ENCODE measurements around the gene CLINT1.

GRCh38 chr5:157812086-157812485 is 46.9 kb downstream of the CLINT1 start:
- TF ChIP-seq, protein P1, sequence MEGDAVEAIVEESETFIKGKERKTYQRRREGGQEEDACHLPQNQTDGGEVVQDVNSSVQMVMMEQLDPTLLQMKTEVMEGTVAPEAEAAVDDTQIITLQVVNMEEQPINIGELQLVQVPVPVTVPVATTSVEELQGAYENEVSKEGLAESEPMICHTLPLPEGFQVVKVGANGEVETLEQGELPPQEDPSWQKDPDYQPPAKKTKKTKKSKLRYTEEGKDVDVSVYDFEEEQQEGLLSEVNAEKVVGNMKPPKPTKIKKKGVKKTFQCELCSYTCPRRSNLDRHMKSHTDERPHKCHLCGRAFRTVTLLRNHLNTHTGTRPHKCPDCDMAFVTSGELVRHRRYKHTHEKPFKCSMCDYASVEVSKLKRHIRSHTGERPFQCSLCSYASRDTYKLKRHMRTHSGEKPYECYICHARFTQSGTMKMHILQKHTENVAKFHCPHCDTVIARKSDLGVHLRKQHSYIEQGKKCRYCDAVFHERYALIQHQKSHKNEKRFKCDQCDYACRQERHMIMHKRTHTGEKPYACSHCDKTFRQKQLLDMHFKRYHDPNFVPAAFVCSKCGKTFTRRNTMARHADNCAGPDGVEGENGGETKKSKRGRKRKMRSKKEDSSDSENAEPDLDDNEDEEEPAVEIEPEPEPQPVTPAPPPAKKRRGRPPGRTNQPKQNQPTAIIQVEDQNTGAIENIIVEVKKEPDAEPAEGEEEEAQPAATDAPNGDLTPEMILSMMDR (IDR thresholded peaks at IDR 0.05), result no peak
- no peak for TF ChIP-seq POLR2AphosphoS5 (IDR thresholded peaks at IDR 0.05)
- no peak for TF ChIP-seq EP300 (IDR thresholded peaks at IDR 0.05)
- no peak for TF ChIP-seq POLR2A (IDR thresholded peaks at IDR 0.05)

Data from stomach (tissue), 4 donors.